ENCODE measurements around the gene STXBP6.

Gene STXBP6

DNA sequence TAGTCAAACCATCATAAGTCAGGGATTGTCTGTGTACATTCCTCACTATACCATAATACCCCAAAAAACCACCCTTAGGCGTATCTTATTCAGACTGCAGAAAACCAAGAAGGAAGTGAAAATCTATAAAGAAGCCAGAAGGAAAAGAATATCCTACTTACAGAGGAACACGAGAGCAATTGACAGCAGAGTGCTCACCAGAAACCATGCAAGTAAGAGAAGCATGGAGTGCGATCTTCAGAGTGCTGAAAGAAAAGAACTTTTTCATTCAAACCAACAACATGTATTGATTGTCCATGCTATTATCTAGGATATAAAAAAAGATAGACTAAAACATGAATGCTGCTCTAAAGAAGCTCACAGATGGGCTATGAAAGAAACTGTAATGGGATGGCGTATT lies 50.8 kb downstream of the STXBP6 start:
- H3K36me3 ChIP-seq (ENCODE audit: control insufficient read depth in 2 of 2, insufficient read depth in 1 of 2, low read length in 2 of 2) = no peaks in the 10 kb centered on the region
- H3K27ac ChIP-seq (ENCODE audit: extremely low read depth, low read depth, low read length) = no peak overlapping the region
- CTCF ChIA-PET = interaction anchor here (0.7 kb wide), 1 partner anchor 46 kb away, joined by 6 read pairs; no protein-coding TSS in a partner anchor
- no peaks in the 10 kb centered on the region for H3K4me1 ChIP-seq (ENCODE audit: control insufficient read depth, insufficient read depth, low read length)
- H3K4me3 ChIP-seq (ENCODE audit: low read depth, low read length) = no peak overlapping the region
- TF ChIP-seq TRIM28 (IDR thresholded peaks at IDR 0.05; ENCODE audit: borderline replicate concordance, low read length) = 0 out of 2 replicates have a peak, but pooled peaks have one; percentile 33
- TF ChIP-seq, protein P1, sequence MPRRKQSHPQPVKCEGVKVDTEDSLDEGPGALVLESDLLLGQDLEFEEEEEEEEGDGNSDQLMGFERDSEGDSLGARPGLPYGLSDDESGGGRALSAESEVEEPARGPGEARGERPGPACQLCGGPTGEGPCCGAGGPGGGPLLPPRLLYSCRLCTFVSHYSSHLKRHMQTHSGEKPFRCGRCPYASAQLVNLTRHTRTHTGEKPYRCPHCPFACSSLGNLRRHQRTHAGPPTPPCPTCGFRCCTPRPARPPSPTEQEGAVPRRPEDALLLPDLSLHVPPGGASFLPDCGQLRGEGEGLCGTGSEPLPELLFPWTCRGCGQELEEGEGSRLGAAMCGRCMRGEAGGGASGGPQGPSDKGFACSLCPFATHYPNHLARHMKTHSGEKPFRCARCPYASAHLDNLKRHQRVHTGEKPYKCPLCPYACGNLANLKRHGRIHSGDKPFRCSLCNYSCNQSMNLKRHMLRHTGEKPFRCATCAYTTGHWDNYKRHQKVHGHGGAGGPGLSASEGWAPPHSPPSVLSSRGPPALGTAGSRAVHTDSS (tag by site-specific recombination; IDR thresholded peaks at IDR 0.05) = no peak
- H3K9me3 ChIP-seq (ENCODE audit: control insufficient read depth, insufficient read depth, low read depth, low read length) = no peaks in the 10 kb centered on the region
- POLR2A ChIA-PET = no interaction called here

DNA sequence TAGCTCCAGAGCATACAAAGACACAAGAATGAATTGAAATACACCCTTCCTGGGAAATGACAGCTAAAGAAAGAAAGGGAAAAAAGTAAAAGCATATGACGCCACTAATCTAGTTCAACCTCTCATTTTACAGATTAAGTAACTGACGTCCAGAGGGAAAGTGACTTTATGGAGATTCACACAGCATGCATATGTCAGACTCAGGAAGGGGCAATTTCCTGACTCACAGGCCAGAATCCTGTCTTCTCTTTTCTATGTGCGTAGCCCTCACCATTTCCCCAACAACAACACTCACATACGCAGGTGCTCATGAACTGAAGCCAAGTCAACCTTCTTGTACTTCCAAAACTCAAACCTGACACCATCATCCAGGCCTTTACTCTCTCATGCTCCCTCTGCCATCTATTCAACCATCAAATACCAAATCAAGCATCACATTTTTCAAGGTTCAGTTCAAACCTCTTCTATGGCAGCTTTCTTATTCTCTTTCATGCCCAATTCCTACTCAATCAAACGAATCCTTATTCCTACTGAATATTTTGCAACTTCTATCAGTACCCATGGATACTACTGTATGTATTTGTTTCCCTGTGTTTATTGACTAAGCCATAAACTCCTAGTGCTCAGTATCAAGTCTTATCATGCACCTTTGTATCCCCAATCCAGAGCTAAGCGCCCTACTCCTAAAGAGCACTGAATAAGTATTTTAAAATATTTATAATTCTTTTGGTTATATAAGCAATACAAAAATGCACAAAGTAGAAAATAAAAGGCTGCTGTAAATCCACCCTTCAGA lies 52.8 kb downstream of the STXBP6 start:
- H3K9me3 ChIP-seq (ENCODE audit: control insufficient read depth, insufficient read depth, low read depth, low read length) = no peaks in the 10 kb centered on the region
- H3K27ac ChIP-seq (ENCODE audit: extremely low read depth, low read depth, low read length) = no peak overlapping the region
- no peak overlapping the region for H3K4me3 ChIP-seq (ENCODE audit: low read depth, low read length)
- no peaks in the 10 kb centered on the region for H3K4me1 ChIP-seq (ENCODE audit: control insufficient read depth, insufficient read depth, low read length)
- TF ChIP-seq ZNF561 (tag by site-specific recombination; IDR thresholded peaks at IDR 0.05; ENCODE audit: borderline replicate concordance) (no peak), ZNF416 (tag by site-specific recombination; IDR thresholded peaks at IDR 0.05) (no peak), ZNF776 (tag by site-specific recombination; IDR thresholded peaks at IDR 0.05; ENCODE audit: borderline replicate concordance) (no peak), ZNF623 (tag by site-specific recombination; IDR thresholded peaks at IDR 0.05) (no peak), BCL11B (tag by site-specific recombination; IDR thresholded peaks at IDR 0.05; ENCODE audit: low read depth) (no peak), ZNF501 (tag by site-specific recombination; IDR thresholded peaks at IDR 0.05) (no peak), ZNF174 (tag by site-specific recombination; IDR thresholded peaks at IDR 0.05) (no peak), ZNF19 (tag by site-specific recombination; IDR thresholded peaks at IDR 0.05; ENCODE audit: low read depth) (no peak), ZNF239 (tag by site-specific recombination; IDR thresholded peaks at IDR 0.05) (no peak)
- TF ChIP-seq, protein P2, sequence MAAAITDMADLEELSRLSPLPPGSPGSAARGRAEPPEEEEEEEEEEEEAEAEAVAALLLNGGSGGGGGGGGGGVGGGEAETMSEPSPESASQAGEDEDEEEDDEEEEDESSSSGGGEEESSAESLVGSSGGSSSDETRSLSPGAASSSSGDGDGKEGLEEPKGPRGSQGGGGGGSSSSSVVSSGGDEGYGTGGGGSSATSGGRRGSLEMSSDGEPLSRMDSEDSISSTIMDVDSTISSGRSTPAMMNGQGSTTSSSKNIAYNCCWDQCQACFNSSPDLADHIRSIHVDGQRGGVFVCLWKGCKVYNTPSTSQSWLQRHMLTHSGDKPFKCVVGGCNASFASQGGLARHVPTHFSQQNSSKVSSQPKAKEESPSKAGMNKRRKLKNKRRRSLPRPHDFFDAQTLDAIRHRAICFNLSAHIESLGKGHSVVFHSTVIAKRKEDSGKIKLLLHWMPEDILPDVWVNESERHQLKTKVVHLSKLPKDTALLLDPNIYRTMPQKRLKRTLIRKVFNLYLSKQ (tag by site-specific recombination; IDR thresholded peaks at IDR 0.05; ENCODE audit: borderline replicate concordance) = no peak
- TF ChIP-seq, protein P3, sequence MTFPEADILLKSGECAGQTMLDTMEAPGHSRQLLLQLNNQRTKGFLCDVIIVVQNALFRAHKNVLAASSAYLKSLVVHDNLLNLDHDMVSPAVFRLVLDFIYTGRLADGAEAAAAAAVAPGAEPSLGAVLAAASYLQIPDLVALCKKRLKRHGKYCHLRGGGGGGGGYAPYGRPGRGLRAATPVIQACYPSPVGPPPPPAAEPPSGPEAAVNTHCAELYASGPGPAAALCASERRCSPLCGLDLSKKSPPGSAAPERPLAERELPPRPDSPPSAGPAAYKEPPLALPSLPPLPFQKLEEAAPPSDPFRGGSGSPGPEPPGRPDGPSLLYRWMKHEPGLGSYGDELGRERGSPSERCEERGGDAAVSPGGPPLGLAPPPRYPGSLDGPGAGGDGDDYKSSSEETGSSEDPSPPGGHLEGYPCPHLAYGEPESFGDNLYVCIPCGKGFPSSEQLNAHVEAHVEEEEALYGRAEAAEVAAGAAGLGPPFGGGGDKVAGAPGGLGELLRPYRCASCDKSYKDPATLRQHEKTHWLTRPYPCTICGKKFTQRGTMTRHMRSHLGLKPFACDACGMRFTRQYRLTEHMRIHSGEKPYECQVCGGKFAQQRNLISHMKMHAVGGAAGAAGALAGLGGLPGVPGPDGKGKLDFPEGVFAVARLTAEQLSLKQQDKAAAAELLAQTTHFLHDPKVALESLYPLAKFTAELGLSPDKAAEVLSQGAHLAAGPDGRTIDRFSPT (tag by site-specific recombination; IDR thresholded peaks at IDR 0.05) = no peak
- TF ChIP-seq, protein P4, sequence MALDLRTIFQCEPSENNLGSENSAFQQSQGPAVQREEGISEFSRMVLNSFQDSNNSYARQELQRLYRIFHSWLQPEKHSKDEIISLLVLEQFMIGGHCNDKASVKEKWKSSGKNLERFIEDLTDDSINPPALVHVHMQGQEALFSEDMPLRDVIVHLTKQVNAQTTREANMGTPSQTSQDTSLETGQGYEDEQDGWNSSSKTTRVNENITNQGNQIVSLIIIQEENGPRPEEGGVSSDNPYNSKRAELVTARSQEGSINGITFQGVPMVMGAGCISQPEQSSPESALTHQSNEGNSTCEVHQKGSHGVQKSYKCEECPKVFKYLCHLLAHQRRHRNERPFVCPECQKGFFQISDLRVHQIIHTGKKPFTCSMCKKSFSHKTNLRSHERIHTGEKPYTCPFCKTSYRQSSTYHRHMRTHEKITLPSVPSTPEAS (tag by site-specific recombination; IDR thresholded peaks at IDR 0.05) = no peak
- TF ChIP-seq, protein P5, sequence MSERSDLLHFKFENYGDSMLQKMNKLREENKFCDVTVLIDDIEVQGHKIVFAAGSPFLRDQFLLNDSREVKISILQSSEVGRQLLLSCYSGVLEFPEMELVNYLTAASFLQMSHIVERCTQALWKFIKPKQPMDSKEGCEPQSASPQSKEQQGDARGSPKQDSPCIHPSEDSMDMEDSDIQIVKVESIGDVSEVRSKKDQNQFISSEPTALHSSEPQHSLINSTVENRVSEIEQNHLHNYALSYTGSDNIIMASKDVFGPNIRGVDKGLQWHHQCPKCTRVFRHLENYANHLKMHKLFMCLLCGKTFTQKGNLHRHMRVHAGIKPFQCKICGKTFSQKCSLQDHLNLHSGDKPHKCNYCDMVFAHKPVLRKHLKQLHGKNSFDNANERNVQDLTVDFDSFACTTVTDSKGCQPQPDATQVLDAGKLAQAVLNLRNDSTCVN (tag by site-specific recombination; optimal IDR thresholded peaks at IDR 0.05) = no peak
- TF ChIP-seq, protein P6, sequence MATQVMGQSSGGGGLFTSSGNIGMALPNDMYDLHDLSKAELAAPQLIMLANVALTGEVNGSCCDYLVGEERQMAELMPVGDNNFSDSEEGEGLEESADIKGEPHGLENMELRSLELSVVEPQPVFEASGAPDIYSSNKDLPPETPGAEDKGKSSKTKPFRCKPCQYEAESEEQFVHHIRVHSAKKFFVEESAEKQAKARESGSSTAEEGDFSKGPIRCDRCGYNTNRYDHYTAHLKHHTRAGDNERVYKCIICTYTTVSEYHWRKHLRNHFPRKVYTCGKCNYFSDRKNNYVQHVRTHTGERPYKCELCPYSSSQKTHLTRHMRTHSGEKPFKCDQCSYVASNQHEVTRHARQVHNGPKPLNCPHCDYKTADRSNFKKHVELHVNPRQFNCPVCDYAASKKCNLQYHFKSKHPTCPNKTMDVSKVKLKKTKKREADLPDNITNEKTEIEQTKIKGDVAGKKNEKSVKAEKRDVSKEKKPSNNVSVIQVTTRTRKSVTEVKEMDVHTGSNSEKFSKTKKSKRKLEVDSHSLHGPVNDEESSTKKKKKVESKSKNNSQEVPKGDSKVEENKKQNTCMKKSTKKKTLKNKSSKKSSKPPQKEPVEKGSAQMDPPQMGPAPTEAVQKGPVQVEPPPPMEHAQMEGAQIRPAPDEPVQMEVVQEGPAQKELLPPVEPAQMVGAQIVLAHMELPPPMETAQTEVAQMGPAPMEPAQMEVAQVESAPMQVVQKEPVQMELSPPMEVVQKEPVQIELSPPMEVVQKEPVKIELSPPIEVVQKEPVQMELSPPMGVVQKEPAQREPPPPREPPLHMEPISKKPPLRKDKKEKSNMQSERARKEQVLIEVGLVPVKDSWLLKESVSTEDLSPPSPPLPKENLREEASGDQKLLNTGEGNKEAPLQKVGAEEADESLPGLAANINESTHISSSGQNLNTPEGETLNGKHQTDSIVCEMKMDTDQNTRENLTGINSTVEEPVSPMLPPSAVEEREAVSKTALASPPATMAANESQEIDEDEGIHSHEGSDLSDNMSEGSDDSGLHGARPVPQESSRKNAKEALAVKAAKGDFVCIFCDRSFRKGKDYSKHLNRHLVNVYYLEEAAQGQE (tag by site-specific recombination; IDR thresholded peaks at IDR 0.05) = no peak
- ChIA-PET POLR2A (no interaction called here), CTCF (no interaction called here)
- H3K36me3 ChIP-seq (ENCODE audit: control insufficient read depth in 2 of 2, insufficient read depth in 1 of 2, low read length in 2 of 2) = no peaks in the 10 kb centered on the region

Data from HEK293 (cell line).